HG03439 (cell line): ENCODE results near the gene DENND1A.
"Not testable (repeated sequence)": the region's sequence is repeated elsewhere in the genome, so short reads cannot be mapped to it uniquely, and the experiment has no call there.

ENCODE experiments used
- ATAC-seq: cut with Tn5 transposase; IDR thresholded peaks from one replicate; pipeline ENCODE4 v1.9.1; 2021; ENCODE audit warnings: mild to moderate bottlenecking, moderate library complexity; ENCODE audit not compliant: unreplicated experiment

DENND1A gene

DNA sequence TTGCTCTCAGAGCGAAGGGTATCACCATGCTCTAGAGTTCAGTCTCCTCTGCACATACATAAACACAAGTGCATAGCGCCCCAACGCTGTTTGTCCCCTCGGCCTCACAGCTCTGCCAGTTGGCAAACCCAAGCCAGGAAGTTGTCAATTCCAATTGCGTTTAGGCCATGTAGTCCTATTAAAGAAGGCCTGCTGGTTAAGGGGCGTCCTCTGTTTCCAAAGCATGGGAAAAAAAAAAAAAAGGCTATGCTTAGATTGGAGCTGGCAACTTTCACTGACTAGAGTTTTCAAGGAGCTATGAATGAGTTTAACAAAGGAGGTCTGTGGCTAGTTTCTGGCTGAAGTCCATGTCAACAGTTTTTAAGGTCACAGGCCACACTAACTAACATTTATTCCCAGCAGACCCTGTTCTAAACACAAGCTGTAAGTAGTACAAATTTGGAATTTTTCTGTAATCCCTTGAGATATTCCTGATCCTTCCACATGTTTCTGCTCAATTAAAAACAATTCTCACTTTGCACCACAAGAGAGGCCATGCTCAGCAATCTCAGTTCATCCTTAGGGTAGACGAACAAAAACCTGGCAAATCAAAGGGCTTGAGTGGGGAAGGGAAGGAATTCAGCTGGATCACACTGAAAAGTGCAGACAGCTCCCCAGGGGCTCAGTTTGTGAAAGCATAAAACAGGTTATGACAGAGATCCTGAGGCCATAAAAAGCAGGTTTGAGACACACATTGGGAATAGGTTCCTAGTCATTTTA lies 187.7 kb downstream of the DENND1A start:
- no peak for ATAC-seq

DNA sequence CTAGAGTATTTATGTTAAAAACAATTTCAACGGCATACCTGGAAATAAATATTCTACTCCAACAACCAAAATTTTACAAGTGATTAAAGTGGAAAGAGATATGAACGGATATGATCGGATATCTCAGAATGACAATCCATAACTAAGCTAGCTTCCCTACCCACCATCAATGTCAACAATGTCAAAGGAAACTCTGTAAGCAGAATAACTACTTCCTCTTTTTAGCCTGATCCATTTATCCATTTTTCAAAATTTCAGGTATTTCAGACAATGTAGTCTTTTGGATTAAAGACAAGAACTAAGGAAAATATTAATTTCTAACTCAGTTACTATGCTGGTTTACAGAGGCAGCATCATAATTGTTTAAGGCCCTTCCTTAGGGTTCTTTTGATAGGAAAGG lies 188.7 kb downstream of the DENND1A start:
- ATAC-seq: no peak

DNA sequence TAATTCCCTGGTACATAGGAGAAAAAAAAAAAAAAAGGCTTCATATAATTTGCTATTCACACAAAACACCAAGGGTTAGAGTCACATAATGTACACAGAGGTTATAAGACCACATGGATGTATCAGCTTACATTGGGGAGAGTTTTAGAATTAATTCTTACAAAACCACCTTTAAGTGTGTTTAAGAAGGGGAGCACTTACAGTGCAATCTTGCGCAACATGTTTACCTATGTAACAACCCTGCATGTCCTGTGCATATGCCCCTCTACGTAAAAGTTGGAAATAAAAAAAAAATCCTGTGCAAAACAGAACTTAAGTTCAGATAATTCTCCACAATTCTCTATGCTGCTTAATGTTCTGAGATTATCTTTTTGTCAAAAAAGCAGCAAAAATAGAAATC lies 190.0 kb downstream of the DENND1A start:
- ATAC-seq: no peak

GRCh38 chr9:123739387-123739786 lies 190.5 kb downstream of the DENND1A start:
- ATAC-seq: no peak

GRCh38 chr9:123738648-123739047 lies 191.3 kb downstream of the DENND1A start:
- no peak for ATAC-seq

- no peak for ATAC-seq
These were observed 194.6 kb downstream of the DENND1A start for GRCh38 chr9:123735376-123735775.

GRCh38 chr9:123728571-123728970 lies 201.4 kb downstream of the DENND1A start:
- not testable (repeated sequence) for ATAC-seq

- no peak for ATAC-seq
These were observed 202.6 kb downstream of the DENND1A start for GRCh38 chr9:123727332-123727731.

DNA sequence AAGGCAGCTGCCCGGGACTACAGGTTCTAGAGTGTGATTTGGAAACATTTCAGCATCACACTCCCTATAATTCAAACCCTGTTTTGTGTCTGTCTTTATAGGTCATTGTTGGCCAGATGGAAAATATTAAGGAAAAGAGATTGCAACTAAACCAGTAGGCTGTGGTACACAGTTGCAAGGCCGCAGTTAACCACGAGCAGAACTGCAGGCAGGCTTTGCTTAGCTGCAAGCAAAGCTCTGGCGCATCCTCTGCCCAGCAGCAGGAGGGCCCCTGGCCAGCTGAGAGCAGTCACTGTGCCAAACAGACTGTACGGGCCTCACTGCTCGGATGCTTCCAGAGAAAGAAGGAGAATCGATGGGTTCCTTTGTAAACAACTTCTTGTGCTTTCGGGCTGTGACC lies 204.5 kb downstream of the DENND1A start:
- no peak for ATAC-seq

DNA sequence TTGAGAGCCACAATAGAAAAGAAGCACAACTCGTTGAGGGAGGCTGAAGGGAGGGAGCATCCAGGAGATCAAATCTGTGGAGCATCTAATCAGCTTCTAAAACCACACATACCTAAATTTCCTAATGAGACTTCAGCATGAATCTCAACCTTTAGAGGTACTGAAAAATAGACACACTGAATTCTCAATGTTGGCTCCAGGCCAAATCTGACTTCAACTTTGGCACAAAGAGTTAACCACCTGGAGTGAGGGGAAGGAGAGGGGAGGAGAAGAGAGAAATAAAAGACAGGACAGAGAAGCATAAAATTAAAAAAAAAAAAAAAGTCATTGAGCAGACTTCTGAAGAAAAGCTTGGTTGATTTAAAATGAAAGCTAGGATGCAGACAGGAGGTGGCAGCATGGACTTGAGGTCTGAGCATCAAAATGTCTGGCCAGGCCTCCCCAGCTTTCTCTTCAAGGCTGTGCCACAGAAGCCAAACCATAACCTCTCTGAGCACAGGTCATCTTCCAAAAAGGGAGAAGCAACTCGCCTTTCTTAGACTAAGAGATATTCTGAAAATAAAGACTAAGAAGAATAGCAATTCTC lies 205.6 kb downstream of the DENND1A start:
- no peak for ATAC-seq

GRCh38 chr9:123723135-123723875 lies 206.6 kb downstream of the DENND1A start:
- no peak for ATAC-seq

GRCh38 chr9:123722378-123722777 lies 207.5 kb downstream of the DENND1A start:
- ATAC-seq: no peak

DNA sequence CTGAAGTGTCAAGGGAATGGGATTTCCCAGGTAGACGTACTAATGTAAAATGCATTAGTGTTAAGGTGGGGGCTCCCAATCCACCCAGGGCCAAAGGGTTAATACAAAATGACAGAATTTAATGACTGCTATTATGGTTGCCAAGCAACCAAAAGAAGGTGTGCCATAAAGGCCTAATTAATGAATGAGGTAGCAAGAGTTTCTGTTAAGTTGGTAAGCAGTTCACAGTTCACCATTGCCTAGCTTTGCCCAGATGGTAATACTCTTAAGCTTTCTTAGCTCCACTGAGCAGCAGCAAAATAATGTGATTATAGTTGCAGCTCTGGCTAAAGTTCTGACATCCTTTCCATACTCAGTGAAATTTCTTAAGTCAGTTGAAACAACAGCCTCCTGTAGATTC lies 211.7 kb downstream of the DENND1A start:
- no peak for ATAC-seq

- no peak for ATAC-seq
These were observed 212.2 kb downstream of the DENND1A start for GRCh38 chr9:123717581-123718175.

- no peak for ATAC-seq
These were observed 213.5 kb downstream of the DENND1A start for GRCh38 chr9:123716339-123716945.

DNA sequence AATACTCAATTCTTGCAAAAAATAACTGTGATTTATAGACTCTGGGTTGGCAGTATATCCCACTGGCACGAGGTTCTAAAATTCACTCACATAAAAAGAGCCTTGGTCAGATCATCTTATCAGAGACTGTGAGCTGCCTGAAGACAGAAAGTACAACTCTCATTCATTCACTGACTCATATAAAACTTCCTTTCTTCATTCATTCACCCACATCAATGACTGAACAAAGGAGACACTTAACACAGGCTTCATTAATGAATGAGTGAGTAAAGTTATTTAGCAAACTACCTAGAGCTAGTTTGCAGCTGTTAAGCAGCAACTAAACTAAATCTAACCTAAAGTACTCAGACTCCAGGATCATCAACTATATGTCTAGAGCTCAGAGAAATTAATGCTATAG lies 214.7 kb downstream of the DENND1A start:
- ATAC-seq: no peak

DNA sequence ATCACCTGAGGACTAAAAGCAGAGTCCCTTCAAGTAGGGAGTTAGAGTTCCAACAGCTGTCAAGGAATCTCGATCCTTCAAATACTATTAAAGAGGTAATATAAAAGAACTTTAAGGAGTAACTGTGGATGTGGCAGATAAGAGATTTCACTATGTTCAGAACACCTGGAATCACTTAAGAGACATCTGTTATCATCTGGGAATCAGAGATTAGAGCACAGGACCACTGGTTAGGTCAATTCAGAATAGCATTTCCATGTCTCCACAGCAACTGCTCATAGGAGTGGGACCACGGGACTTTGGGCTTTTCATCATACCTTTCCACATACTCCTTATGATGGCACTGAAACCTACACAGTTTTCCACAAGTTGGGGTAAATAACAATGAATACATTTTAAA lies 216.6 kb downstream of the DENND1A start:
- no peak for ATAC-seq

GRCh38 chr9:123712399-123712798 lies 217.5 kb downstream of the DENND1A start:
- no peak for ATAC-seq

- ATAC-seq: no peak
These were observed 219.6 kb downstream of the DENND1A start for GRCh38 chr9:123710299-123710698.

DNA sequence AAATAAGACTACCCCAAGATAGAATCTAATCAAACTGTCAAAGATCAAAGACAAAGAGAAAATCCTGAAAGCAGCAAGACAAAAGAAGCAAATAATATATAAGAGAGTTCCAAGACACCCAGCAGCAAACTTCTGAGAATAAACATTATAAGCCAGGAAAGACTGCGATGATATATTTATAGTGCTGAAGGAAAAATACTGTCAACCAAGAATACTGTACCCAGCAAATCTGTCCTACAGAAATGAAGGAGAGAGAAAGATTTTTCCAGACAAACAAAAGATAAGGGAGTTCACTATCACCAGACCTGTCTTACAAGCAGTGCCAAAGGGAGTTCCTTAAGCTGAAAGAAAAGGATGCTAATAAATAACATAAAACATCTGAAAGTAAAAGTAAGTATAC lies 227.4 kb downstream of the DENND1A start:
- no peak for ATAC-seq

DNA sequence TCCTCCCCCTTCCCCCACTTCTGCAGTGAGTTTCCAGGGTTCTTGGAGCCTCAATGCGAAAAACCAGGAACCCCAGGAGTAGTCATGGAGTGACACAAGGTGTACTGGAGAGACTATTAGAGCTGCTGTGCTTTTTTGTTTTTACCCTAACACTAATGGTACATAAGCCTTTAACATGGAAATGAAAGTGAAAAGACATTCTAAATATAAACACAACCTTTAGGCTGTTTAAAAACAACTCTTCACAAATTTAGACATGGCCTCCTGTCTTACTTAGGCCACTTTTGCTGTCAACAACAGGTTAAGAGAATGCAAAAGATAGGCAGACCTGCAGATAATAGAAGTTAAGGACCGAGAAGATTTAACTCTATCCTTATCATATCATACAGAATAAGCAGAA lies 232.2 kb downstream of the DENND1A start:
- ATAC-seq: no peak
